HEK293T (cell line): ENCODE data around the gene SMG1.
"Not testable (repeated sequence)": the region's sequence is repeated elsewhere in the genome, so short reads cannot be mapped to it uniquely, and the experiment has no call there.

Source experiments
- BHLHE40 ChIP-seq: fragments of 450-650 bp; IDR thresholded peaks from 2 replicates; pipeline ENCODE4 v1.6.1; 2016; ENCODE audit warnings: mild to moderate bottlenecking, moderate library complexity, borderline replicate concordance
- HDGF ChIP-seq: fragments of 450-650 bp; IDR thresholded peaks from 2 replicates; pipeline ENCODE4 v1.6.1; 2017; ENCODE audit warnings: antibody characterized with exemption, borderline replicate concordance

DNA sequence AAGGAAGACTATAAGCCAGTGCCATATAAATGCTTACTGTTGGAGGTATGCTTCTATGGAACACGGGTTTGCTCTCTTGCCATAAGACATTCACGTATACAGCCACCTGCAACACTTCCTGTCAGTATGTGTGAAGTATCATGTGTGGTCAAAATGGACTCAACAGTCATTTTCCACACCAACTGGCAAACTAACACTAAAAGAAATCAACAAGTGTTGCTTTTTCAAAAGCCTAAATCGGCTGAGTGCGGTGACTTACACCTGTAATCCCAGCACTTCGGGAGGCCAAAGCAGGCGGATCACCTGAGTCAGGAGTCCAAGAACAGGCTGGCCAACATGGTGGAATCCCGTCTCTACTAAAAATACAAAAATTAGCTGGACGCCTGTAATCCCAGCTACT lies 3.1 kb downstream of the SMG1 start:
- TF ChIP-seq HDGF, BHLHE40: not testable (repeated sequence)
